ENCODE data around the gene CD82. TPM values are rescaled to one million over a fixed set of nuclear protein-coding genes. Genes with fewer than 3 reads are reported as not detected.

CD82 gene
- total RNA-seq, 1 experiment from 2014 or later = 4.5 TPM

DNA sequence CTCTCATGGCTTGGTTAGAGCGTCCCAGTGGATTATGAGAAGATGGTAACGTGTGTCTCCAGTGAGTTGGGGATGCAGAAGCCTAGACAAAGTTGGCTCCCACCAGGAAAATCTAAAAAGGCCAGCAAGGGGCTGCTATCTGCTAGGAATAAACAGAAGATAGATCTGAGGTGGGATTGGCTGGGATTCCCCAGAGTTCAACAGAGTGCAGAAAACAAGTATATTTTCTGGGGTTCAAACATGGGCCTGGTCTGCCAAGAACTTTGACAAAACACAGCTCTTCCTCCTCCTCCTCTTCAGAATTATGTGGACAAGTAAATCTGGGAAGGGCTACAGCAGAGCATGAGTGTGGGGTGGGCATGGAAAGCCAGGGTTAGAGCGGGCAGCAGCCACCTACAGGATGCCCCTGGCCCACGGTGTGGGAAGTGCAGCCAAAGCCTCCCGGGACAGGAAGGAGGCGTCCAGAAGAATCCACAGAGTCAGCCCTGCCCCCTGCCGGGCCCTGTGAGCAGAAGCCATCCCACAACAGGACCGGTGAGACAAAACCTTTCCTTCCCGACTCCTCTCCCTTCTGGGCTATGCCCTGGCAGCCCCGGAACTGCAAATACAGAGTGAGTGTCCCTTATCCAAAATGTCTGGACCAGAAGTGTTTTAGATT is 67.1 kb downstream of the CD82 start:
- H2AFZ ChIP-seq (ENCODE audit: low read length) = no peak overlapping the region
- H4K91ac ChIP-seq (ENCODE audit: insufficient read length, low read depth, low read length) = no peak overlapping the region
- WGBS (ENCODE audit: extremely low coverage, insufficient read length, low lambda C conversion rate) = no CpG with 5 or more reads among the region's 10 CpGs

More for the DNA sequence above, 67.1 kb downstream of the CD82 start:
- Histone ChIP-seq H3K27me3 (ENCODE audit: insufficient read depth, low read length) (no peaks in the 10 kb centered on the region), H3K79me2 (ENCODE audit: insufficient read depth, low read length) (no peaks in the 10 kb centered on the region), H2BK120ac (ENCODE audit: low read depth, low read length, poor library complexity, severe bottlenecking) (no peak overlapping the region), H3K79me1 (ENCODE audit: insufficient read depth, low read depth, low read length, poor library complexity, severe bottlenecking) (no peaks in the 10 kb centered on the region), H3K14ac (ENCODE audit: insufficient read depth, low read length) (no peak overlapping the region), H4K8ac (replicated peaks; ENCODE audit: insufficient read length, low read depth, low read length) (no peak overlapping the region), H2AK5ac (ENCODE audit: insufficient read length, low read length) (no peak overlapping the region), H3K4me2 (ENCODE audit: insufficient read depth, insufficient read length, low read length) (no peak overlapping the region), H3K18ac (ENCODE audit: insufficient read length, low read depth, low read length) (no peak overlapping the region), H3K4ac (ENCODE audit: low read depth, low read length) (no peak overlapping the region), H2BK5ac (ENCODE audit: insufficient read length, low read length) (no peak overlapping the region), H3K4me1 (ENCODE audit: insufficient read depth, low read length) (peaks cover 6% of the 10 kb centered on the region; the same call in 1 of the 2 replicates), H3K23me2 (ENCODE audit: insufficient read length, low read depth, low read length, poor library complexity, severe bottlenecking) (no peaks in the 10 kb centered on the region), H2BK20ac (ENCODE audit: low read depth, low read length, poor library complexity, severe bottlenecking) (no peak overlapping the region), H3T11ph (ENCODE audit: low read length) (no peak overlapping the region), H3K56ac (ENCODE audit: insufficient read length, low read depth, low read length) (no peak overlapping the region), H3K23ac (ENCODE audit: insufficient read length, low read depth, low read length) (no peak overlapping the region), H3K9me3 (ENCODE audit: control insufficient read depth, low read depth, low read length) (no peaks in the 10 kb centered on the region), H2BK12ac (ENCODE audit: insufficient read length, low read depth, low read length) (no peak overlapping the region), H4K5ac (ENCODE audit: insufficient read length, low read depth, low read length) (no peak overlapping the region), H3K9ac (ENCODE audit: extremely low read depth, insufficient read length, low read length) (no peak overlapping the region), H2BK15ac (ENCODE audit: low read depth, low read length) (no peak overlapping the region), H4K20me1 (ENCODE audit: control insufficient read depth, insufficient read depth, insufficient read length) (no peaks in the 10 kb centered on the region), H3K27ac (ENCODE audit: insufficient read length, low read depth, low read length) (no peak overlapping the region)
- Mint-ChIP-seq H3K27me3 (ENCODE audit: low read depth) (peaks cover 16% of the 10 kb centered on the region), H3K27ac (no peak overlapping the region), H3K4me3 (no peak overlapping the region), H3K36me3 (ENCODE audit: insufficient read depth in 1 of 3, low read depth in 3 of 3) (no peaks in the 10 kb centered on the region; a peak in 1 of 7 replicates), H3K4me1 (peaks cover 19 to 25% of the 10 kb centered on the region in 2 experiments), H3K9me3 (peaks cover 0 to 6% of the 10 kb centered on the region in 2 experiments; a peak in 3 of 5 replicates)
- TF ChIP-seq, protein P1, sequence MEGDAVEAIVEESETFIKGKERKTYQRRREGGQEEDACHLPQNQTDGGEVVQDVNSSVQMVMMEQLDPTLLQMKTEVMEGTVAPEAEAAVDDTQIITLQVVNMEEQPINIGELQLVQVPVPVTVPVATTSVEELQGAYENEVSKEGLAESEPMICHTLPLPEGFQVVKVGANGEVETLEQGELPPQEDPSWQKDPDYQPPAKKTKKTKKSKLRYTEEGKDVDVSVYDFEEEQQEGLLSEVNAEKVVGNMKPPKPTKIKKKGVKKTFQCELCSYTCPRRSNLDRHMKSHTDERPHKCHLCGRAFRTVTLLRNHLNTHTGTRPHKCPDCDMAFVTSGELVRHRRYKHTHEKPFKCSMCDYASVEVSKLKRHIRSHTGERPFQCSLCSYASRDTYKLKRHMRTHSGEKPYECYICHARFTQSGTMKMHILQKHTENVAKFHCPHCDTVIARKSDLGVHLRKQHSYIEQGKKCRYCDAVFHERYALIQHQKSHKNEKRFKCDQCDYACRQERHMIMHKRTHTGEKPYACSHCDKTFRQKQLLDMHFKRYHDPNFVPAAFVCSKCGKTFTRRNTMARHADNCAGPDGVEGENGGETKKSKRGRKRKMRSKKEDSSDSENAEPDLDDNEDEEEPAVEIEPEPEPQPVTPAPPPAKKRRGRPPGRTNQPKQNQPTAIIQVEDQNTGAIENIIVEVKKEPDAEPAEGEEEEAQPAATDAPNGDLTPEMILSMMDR (conservative IDR thresholded peaks at IDR 0.05) = peak; percentile 50
- peak; percentile 70 for DNase-seq
